Epithelial cell of esophagus (primary cell): ENCODE results near the gene MED15.

Experiments used
- DNase-seq: peaks from one replicate; pipeline ENCODE4 v3.0.0; 2010; ENCODE audit warnings: low read depth
- H3K4me3 ChIP-seq: 2 replicates; pipeline ENCODE4 v1.5.1; 2011; ENCODE audit warnings: mild to moderate bottlenecking, low read length, control low read depth
- TF ChIP-seq, protein P1 (sequence below): IDR thresholded peaks from 2 replicates; pipeline ENCODE4 v1.5.1; 2011; ENCODE audit warnings: low read depth, mild to moderate bottlenecking, low read length, control low read depth, inconsistent platforms; ENCODE audit not compliant: insufficient read depth; ENCODE audit errors: missing control alignments

MED15 gene, protein sequence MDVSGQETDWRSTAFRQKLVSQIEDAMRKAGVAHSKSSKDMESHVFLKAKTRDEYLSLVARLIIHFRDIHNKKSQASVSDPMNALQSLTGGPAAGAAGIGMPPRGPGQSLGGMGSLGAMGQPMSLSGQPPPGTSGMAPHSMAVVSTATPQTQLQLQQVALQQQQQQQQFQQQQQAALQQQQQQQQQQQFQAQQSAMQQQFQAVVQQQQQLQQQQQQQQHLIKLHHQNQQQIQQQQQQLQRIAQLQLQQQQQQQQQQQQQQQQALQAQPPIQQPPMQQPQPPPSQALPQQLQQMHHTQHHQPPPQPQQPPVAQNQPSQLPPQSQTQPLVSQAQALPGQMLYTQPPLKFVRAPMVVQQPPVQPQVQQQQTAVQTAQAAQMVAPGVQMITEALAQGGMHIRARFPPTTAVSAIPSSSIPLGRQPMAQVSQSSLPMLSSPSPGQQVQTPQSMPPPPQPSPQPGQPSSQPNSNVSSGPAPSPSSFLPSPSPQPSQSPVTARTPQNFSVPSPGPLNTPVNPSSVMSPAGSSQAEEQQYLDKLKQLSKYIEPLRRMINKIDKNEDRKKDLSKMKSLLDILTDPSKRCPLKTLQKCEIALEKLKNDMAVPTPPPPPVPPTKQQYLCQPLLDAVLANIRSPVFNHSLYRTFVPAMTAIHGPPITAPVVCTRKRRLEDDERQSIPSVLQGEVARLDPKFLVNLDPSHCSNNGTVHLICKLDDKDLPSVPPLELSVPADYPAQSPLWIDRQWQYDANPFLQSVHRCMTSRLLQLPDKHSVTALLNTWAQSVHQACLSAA

DNA sequence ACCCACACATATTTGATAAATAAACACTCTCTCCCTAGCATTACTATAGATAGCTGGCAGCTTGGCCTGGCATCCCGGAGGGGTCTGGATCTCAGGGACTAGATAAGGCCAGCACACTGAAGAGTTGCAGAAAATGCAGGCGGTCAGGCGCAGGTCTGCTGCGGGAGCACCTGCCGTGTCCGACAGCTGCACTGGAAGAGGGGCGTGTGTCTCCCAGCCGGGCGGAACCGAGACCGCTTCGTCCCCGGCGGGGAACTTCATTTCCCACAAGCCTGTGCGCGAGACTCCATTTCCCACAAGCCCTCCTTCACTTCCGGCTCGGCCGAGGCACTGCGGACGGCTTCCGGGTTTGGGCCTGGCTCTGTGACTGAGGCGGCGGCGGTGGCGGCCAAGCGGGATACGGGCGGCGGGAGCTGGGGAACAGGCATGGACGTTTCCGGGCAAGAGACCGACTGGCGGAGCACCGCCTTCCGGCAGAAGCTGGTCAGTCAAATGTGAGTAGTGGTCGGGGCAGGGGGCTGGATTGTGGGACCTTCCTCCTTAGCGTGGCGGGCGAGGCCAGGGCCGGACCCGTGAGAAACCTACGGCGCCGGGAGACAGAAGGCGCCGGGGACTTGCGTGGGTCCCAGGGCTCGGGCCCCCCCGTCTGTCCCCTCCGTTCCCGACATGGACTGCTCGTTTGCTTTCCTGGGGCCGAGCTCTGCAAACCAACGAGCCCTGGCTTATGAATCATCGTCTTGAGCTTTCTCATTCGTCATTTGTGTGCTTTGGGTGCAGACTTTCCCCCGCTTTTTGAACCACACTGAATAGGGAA lies at the start of gene MED15:
TSS of gene MED15 (plus strand) at position 358 of the 814 bp plus-strand sequence. CDS start at position 427, 69 bp downstream.
- peak within 1 kb of the TSS; percentile 97 for H3K4me3 ChIP-seq
- peak; percentile 91 for DNase-seq
- TF ChIP-seq, protein P1, sequence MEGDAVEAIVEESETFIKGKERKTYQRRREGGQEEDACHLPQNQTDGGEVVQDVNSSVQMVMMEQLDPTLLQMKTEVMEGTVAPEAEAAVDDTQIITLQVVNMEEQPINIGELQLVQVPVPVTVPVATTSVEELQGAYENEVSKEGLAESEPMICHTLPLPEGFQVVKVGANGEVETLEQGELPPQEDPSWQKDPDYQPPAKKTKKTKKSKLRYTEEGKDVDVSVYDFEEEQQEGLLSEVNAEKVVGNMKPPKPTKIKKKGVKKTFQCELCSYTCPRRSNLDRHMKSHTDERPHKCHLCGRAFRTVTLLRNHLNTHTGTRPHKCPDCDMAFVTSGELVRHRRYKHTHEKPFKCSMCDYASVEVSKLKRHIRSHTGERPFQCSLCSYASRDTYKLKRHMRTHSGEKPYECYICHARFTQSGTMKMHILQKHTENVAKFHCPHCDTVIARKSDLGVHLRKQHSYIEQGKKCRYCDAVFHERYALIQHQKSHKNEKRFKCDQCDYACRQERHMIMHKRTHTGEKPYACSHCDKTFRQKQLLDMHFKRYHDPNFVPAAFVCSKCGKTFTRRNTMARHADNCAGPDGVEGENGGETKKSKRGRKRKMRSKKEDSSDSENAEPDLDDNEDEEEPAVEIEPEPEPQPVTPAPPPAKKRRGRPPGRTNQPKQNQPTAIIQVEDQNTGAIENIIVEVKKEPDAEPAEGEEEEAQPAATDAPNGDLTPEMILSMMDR, result no peak

DNA sequence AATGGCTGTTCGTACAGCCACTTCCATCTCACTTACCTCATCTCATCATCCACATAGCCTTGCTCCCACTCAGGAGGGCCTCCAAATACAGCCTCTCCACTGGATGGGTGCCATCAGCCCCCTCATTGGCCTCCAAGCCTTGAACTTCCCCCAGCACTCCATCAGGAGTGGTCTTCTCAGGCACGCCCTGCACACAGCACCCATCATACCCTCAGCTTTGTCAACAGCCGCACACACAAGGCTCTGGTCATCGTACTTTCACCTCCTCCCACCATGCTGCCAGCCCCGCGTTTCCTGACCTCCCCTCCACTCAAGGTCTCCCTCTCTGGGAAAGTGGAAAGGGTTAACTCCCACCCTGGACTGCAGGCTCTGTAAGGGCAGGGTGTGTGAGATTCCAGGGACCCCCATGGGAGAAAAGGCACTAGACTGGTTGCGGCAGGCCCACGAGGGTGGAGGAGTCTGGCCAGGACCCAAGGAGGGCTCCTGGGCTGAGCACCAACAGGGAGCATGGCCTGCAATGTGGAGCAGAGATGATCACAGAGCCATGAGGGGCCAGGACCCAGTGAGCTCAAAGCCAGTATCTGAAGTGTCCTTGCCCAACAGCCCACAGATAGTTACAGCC lies 48.8 kb upstream of the MED15 start:
- TF ChIP-seq, protein P1, result no peak
- no peak for DNase-seq

DNA sequence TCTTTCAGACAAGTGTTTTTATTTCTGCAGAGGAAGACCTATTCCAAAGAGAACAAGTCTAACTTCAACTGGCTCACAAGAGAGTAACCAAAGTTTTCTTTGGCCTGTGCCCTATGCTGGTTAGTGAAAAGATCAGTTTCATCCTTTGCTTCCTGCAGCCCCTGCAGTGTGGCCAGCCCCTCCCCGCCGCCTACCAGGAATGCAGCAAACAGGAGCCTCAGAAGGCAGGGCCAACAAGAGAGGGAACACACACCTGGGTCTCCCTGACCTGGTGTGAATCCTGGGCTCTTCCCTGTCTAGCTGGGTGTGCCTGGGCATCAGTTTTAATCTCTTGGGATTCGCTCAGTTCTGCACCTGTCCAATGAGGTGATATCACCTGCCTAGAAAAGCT lies 48.3 kb upstream of the MED15 start:
- H3K4me3 ChIP-seq, result no peak overlapping the region
- DNase-seq, result no peak
- TF ChIP-seq, protein P1, result no peak

More for the DNA sequence above, 48.8 kb upstream of the MED15 start:
- H3K4me3 ChIP-seq, result no peak overlapping the region

DNA sequence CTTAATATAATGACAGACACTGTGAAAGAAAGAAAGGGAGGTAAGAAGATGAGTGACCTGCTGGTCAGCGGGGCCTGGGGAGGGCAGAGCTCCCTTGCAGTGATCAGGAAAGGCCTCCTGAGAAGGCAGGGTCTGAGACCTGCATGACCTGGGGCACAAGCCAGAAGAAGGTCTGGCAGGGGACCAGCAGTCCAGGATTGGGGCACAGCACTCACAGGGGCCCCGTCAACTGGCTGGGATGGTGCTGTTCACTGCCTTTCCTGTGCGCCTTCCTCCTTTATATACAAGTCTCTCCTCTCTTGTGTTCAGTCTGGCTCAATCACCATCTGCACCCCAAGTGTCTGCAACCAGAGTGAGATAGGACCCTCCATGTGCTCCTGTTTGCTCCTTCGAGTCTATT lies 47.5 kb upstream of the MED15 start:
- no peak overlapping the region for H3K4me3 ChIP-seq
- DNase-seq, result no peak
- TF ChIP-seq, protein P1, result no peak

DNA sequence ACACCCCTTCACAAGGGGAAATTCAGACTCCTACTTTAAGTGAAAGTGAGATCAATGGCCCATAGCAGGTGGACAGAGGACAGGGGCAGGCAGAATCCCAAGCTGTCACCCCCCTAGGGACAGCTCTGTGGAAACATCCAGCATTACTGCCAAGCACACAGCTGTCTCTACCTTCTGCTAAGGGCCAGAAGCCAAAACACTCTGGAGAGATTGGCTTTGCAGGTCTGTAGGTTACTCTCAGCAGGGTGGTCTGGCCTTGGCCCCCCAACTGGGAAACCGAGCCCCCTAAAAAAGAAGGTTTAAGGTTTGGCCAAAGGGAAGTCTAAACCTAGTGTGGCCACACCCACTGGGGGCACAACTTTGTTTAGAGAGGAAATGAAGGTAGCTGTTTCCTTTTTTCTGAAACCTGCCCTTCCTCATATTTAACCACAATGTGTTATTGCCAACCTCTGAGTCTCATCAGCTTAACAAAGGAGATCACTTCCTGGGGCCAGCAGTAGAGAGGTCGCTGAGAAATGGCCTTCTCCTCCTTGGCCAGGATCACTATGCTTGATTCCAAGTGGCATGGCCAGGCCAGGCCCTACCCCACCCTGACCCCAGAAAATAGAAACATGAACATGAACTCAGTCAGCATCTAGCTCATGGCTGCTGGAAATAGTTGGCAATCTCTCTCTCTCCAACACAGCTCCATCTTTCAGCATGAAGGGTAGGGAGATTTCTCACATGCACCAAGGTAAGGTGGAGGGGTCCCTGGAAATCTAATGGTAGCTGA lies 43.9 kb upstream of the MED15 start:
- TF ChIP-seq, protein P1, result no peak
- no peak overlapping the region for H3K4me3 ChIP-seq
- no peak for DNase-seq
